Endothelial cell of umbilical vein (primary cell): ENCODE results near the gene DNAJB8.

Experiments used
- CTCF ChIP-seq, 2 donors: IDR thresholded peaks; 1 replicate in 1 of 2; 2 replicates in 1 of 2; pipeline ENCODE4 v1.5.1; 2011; ENCODE audit warnings: low read length in 2 of 2, mild to moderate bottlenecking in 2 of 2, moderate library complexity in 2 of 2, control low read depth in 1 of 2, inconsistent platforms in 1 of 2, low read depth in 1 of 2; ENCODE audit not compliant: insufficient read depth in 1 of 2; ENCODE audit errors: extremely low read depth in 1 of 2
- EZH2 ChIP-seq: IDR thresholded peaks from 2 replicates; pipeline ENCODE4 v1.6.1; 2012; ENCODE audit warnings: borderline replicate concordance, low read depth, mild to moderate bottlenecking, moderate library complexity, low read length, inconsistent platforms; ENCODE audit not compliant: severe bottlenecking
- FOS ChIP-seq: IDR thresholded peaks from 2 replicates; pipeline ENCODE4 v1.6.1; 2011; ENCODE audit warnings: mild to moderate bottlenecking, low read length, moderate library complexity, borderline replicate concordance; ENCODE audit not compliant: insufficient read depth
- GATA2 ChIP-seq: IDR thresholded peaks from 2 replicates; pipeline ENCODE4 v1.7.0; 2011; ENCODE audit warnings: low read depth, mild to moderate bottlenecking, moderate library complexity, mixed read lengths, low read length; ENCODE audit not compliant: insufficient read length, insufficient read depth
- JUN ChIP-seq: IDR thresholded peaks from 2 replicates; pipeline ENCODE4 v1.6.1; 2011; ENCODE audit warnings: borderline replicate concordance, low read depth; ENCODE audit not compliant: insufficient read length, insufficient read depth
- MAX ChIP-seq: IDR thresholded peaks from 2 replicates; pipeline ENCODE4 v1.6.1; 2011; ENCODE audit not compliant: insufficient read depth, insufficient read length
- MYC ChIP-seq: IDR thresholded peaks from one replicate; pipeline ENCODE4 v1.6.1; 2011; ENCODE audit warnings: mild to moderate bottlenecking, low read depth, low read length
- POLR2A ChIP-seq: IDR thresholded peaks from 2 replicates; pipeline ENCODE4 v1.6.1; 2012; ENCODE audit warnings: low read depth, mild to moderate bottlenecking, control low read depth, low read length
- POLR2AphosphoS5 ChIP-seq: IDR thresholded peaks from 2 replicates; pipeline ENCODE4 v1.6.1; 2012; ENCODE audit warnings: low read depth, mild to moderate bottlenecking, control low read depth, low read length, moderate library complexity; ENCODE audit not compliant: insufficient read depth

GRCh38 chr3:128482666-128483656 is 16.3 kb upstream of the DNAJB8 start:
- TF ChIP-seq CTCF (IDR thresholded peaks at IDR 0.05; ENCODE audit: extremely low read depth in 1 of 2, insufficient read depth in 1 of 2, low read depth in 1 of 2, low read length in 2 of 2) (peak in 1 of 2 donors; percentile 8), POLR2A (peak; percentile 89), MYC (no peak), MAX (no peak), EZH2 (no peak), POLR2AphosphoS5 (peak; percentile 94), GATA2 (peak; percentile 99), JUN (peak; percentile 62), FOS (peak; percentile 83)
